K562 (cell line): ENCODE measurements around the gene KANK4. TPM values are rescaled to one million over a fixed set of nuclear protein-coding genes. Genes with fewer than 3 reads are reported as not detected.

Experiments
- ATAC-seq: fragments of 200-7000 bp; cut with Tn5 transposase; 3 replicates; pipeline ENCODE4 v1.9.1; 2020; ENCODE audit warnings: moderate library complexity
- BruUV-seq: library from RNA; stranded (reverse); fragments of 400-500 nt; replicated peaks from 2 replicates; lab custom pipeline; 2021; lab: Mats Ljungman, UMichigan
- CTCF ChIA-PET: fragments of 300-600 bp; formaldehyde crosslinking; extraction: SDS; loops from one replicate; lab custom pipeline; 2021; ENCODE audit warnings: low intra/inter-chr PET ratio; lab: Yijun Ruan, JAX
- POLR2A ChIA-PET: fragments of 300-600, 350-650 bp; sonication (Branson Sonifier 250); formaldehyde crosslinking; extraction: SDS; loops from one replicate; lab custom pipeline; 2021; ENCODE audit warnings: antibody characterized with exemption, inconsistent platforms; lab: Yijun Ruan, JAX
- DNase-seq, 4 experiments: peaks; one replicate each; pipeline versions ENCODE4 v3.0.0 to v3.0.0-alpha.2; 2011 to 2018; ENCODE audit warnings: low spot score in 3 of 4, mixed read lengths in 3 of 4; ENCODE audit errors: extremely low read depth in 1 of 4
- FAIRE-seq: peaks from 2 replicates; lab custom pipeline; 2011; peaks lifted over from hg19 to GRCh38; lab: Jason Lieb, UNC
- H2AFZ ChIP-seq: 2 replicates; pipeline ENCODE4 v1.6.0; 2011; ENCODE audit warnings: low read depth, low read length, control low read depth, inconsistent platforms
- H3K27ac ChIP-seq: fragments of 200-600 bp; 3 replicates; pipeline ENCODE4 v1.8.0; 2011; ENCODE audit warnings: low read depth, mild to moderate bottlenecking, control low read depth, inconsistent platforms, low read length, moderate library complexity, mixed read lengths; ENCODE audit errors: extremely low read depth
- H3K27me3 ChIP-seq, 2 experiments: fragments of 300-600 bp in 1 of 2; 2 replicates in 1 of 2; 3 replicates in 1 of 2; pipeline versions ENCODE4 v1.6.0 to v1.8.0; 2011; ENCODE audit warnings: inconsistent platforms in 2 of 2, low read length in 2 of 2, mild to moderate bottlenecking in 1 of 2, mixed read lengths in 1 of 2, moderate library complexity in 1 of 2; ENCODE audit not compliant: control insufficient read depth in 2 of 2, insufficient read depth in 2 of 2
- H3K36me3 ChIP-seq: fragments of 300-600 bp; 3 replicates; pipeline ENCODE4 v1.8.0; 2011; ENCODE audit warnings: mild to moderate bottlenecking, low read length, inconsistent platforms; ENCODE audit not compliant: control insufficient read depth, insufficient read depth
- H3K4me1 ChIP-seq, 2 experiments: fragments of 200-600 bp in 1 of 2; replicated peaks in 1 of 2; 2 replicates in 1 of 2; 3 replicates in 1 of 2; pipeline versions ENCODE4 v1.5.1 to v1.8.0; 2011; ENCODE audit warnings: inconsistent platforms in 2 of 2, low read length in 2 of 2, mild to moderate bottlenecking in 1 of 2, mixed read lengths in 1 of 2, moderate library complexity in 1 of 2; ENCODE audit not compliant: control insufficient read depth in 2 of 2, insufficient read depth in 2 of 2
- H3K4me2 ChIP-seq: 2 replicates; pipeline ENCODE4 v1.6.1; 2011; ENCODE audit warnings: low read length, control low read depth, inconsistent platforms, mixed read lengths; ENCODE audit not compliant: insufficient read depth
- H3K4me3 ChIP-seq: fragments of 200-600 bp; sonication (generic), shearing (Covaris generic); 2 replicates; pipeline ENCODE4 v1.5.1; 2016; ENCODE audit warnings: control low read depth, inconsistent platforms
- H3K79me2 ChIP-seq: fragments of 200-600 bp; 3 replicates; pipeline ENCODE4 v1.8.0; 2011; ENCODE audit warnings: low read length, inconsistent platforms; ENCODE audit not compliant: control insufficient read depth, insufficient read depth
- H3K9ac ChIP-seq, 2 experiments: 2 replicates each; pipeline versions ENCODE4 v1.6.0 to v1.6.1; 2011; ENCODE audit warnings: low read depth in 2 of 2, low read length in 2 of 2, control low read depth in 1 of 2, inconsistent platforms in 1 of 2, mild to moderate bottlenecking in 1 of 2, mixed read lengths in 1 of 2; ENCODE audit not compliant: insufficient read depth in 1 of 2
- H3K9me1 ChIP-seq: one replicate; pipeline ENCODE4 v1.6.0; 2011; ENCODE audit warnings: inconsistent platforms, mild to moderate bottlenecking, low read length, moderate library complexity; ENCODE audit not compliant: control insufficient read depth, insufficient read depth
- H3K9me3 ChIP-seq: replicated peaks from 2 replicates; pipeline ENCODE4 v1.5.1; 2011; ENCODE audit warnings: low read depth, low read length, inconsistent platforms; ENCODE audit not compliant: control insufficient read depth, insufficient read depth
- H4K20me1 ChIP-seq: replicated peaks from 2 replicates; pipeline ENCODE4 v1.6.1; 2011; ENCODE audit warnings: low read length, inconsistent platforms, mixed read lengths; ENCODE audit not compliant: control insufficient read depth, insufficient read depth
- CCAR2 ChIP-seq: fragments of 200-400 bp; formaldehyde crosslinking; IDR thresholded peaks from 2 replicates; pipeline ENCODE4 v1.6.1; 2017; ENCODE audit warnings: mild to moderate bottlenecking, low read depth, low read length
- ELF1 ChIP-seq: fragments of 200-800 bp; sonication (Bioruptor generic); IDR thresholded peaks from 2 replicates; pipeline ENCODE4 v1.6.1; 2016; ENCODE audit warnings: missing genetic modification characterization, missing compliant biosample characterization
- KDM1A ChIP-seq, 2 experiments: fragments of 450-650 bp; IDR thresholded peaks; 2 replicates each; pipeline ENCODE4 v1.6.1; 2016; ENCODE audit warnings: mild to moderate bottlenecking in 2 of 2
- LEF1 ChIP-seq: fragments of 450-650 bp; IDR thresholded peaks from 2 replicates; pipeline ENCODE4 v1.6.1; 2016; ENCODE audit warnings: mild to moderate bottlenecking
- MEF2D ChIP-seq: conservative IDR thresholded peaks from 2 replicates; pipeline ENCODE4 v1.6.1; 2016; ENCODE audit warnings: low read depth, missing genetic modification characterization, missing compliant biosample characterization
- NCOR1 ChIP-seq: fragments of 450-650 bp; IDR thresholded peaks from 2 replicates; pipeline ENCODE4 v1.6.1; 2016; ENCODE audit warnings: mild to moderate bottlenecking, moderate library complexity
- NFE2L1 ChIP-seq: fragments of 450-650 bp; IDR thresholded peaks from 2 replicates; pipeline ENCODE4 v1.6.1; 2016; ENCODE audit warnings: missing genetic modification characterization, low read depth, mild to moderate bottlenecking, missing compliant biosample characterization, moderate library complexity, borderline replicate concordance
- NR0B1 ChIP-seq: fragments of 450-650 bp; IDR thresholded peaks from one replicate; pipeline ENCODE4 v1.6.1; 2018; ENCODE audit warnings: mild to moderate bottlenecking, moderate library complexity; ENCODE audit not compliant: partially characterized antibody
- POLR3G ChIP-seq: IDR thresholded peaks from 2 replicates; pipeline ENCODE4 v1.6.1; 2011; ENCODE audit not compliant: insufficient read length, insufficient replicate concordance; ENCODE audit errors: extremely low read depth
- POU5F1 ChIP-seq: fragments of 150-350 bp; IDR thresholded peaks from 2 replicates; pipeline ENCODE4 v1.6.1; 2014; ENCODE audit warnings: borderline replicate concordance, low read length, low read depth, mild to moderate bottlenecking; ENCODE audit not compliant: partially characterized antibody
- RBM15 ChIP-seq: fragments of 200-400 bp; formaldehyde crosslinking; IDR thresholded peaks from 2 replicates; pipeline ENCODE4 v1.6.1; 2018; ENCODE audit warnings: mild to moderate bottlenecking, low read length, moderate library complexity; ENCODE audit not compliant: insufficient read depth
- RBM17 ChIP-seq: fragments of 200-400 bp; formaldehyde crosslinking; IDR thresholded peaks from 2 replicates; pipeline ENCODE4 v1.6.1; 2017; ENCODE audit warnings: low read depth, mild to moderate bottlenecking, low read length, borderline replicate concordance
- RBM39 ChIP-seq: fragments of 200-400 bp; formaldehyde crosslinking; optimal IDR thresholded peaks from 2 replicates; pipeline ENCODE3; 2018; ENCODE audit warnings: low read depth, low read length
- RUNX1 ChIP-seq: sonication (generic); IDR thresholded peaks from 2 replicates; pipeline ENCODE4 v1.6.1; 2016; ENCODE audit warnings: antibody characterized with exemption, low read depth
- SAFB ChIP-seq: fragments of 200-400 bp; formaldehyde crosslinking; IDR thresholded peaks from 2 replicates; pipeline ENCODE4 v1.6.1; 2017; ENCODE audit warnings: low read depth, low read length, borderline replicate concordance
- SNAPC5 ChIP-seq: fragments of 250-450 bp; sonication (Bioruptor Pico); IDR thresholded peaks from 2 replicates; pipeline ENCODE4 v1.8.0; 2021; ENCODE audit warnings: moderate library complexity, mild to moderate bottlenecking, inconsistent platforms
- TCF7L2 ChIP-seq: fragments of 150-350 bp; IDR thresholded peaks from 2 replicates; pipeline ENCODE4 v1.6.1; 2016; ENCODE audit warnings: low read depth, mild to moderate bottlenecking, low read length, moderate library complexity
- ZC3H4 ChIP-seq: sonication (generic); formaldehyde crosslinking; IDR thresholded peaks from 2 replicates; pipeline ENCODE4 v1.9.0; 2021; ENCODE audit warnings: missing genetic modification reagents, borderline replicate concordance
- ZNF398 ChIP-seq: fragments of 250-450 bp; sonication (Bioruptor Pico); IDR thresholded peaks from 2 replicates; pipeline ENCODE4 v1.8.0; 2021; ENCODE audit warnings: moderate library complexity, mild to moderate bottlenecking, inconsistent platforms
- WGBS: fragments of 100-300 bp; shearing (Covaris generic); methylation state at CpG from one replicate; pipeline ENCODE4 v1.1.6; 2016; ENCODE audit warnings: low coverage, mixed read lengths; ENCODE audit not compliant: insufficient coverage; ENCODE audit errors: missing lambda C conversion rate; 5-methylcytosine and 5-hydroxymethylcytosine counted together
- in situ Hi-C: fragments of 300-500 bp; cut with MboI; formaldehyde crosslinking; loops from 4 replicates; pipeline ENCODE4 v1.15.0; 2018; ENCODE audit warnings: inconsistent platforms, mixed read lengths
- intact Hi-C: fragments of 100-400 bp; cut with micrococcal nuclease; formaldehyde crosslinking; loops from 2 replicates; pipeline ENCODE4 v1.14.2; 2022
- polyA plus RNA-seq, 8 experiments: library from polyadenylated mRNA; depleted of rRNA in 4 of 8; stranded (reverse) in 5 of 8; unstranded in 3 of 8; fragments of >200 nt; fragmentation: Nextera tagmentation in 2 of 8; fragmentation: Illumina TruSeq in 1 of 8; extraction: Ambion mirVana in 2 of 8; extraction: Trizol in 1 of 8; gene quantifications; 2 replicates each; pipeline versions ENCODE4 v1.2.1 to v1.2.3, GENCODE V29; 2011 to 2014; ENCODE audit warnings: inconsistent platforms in 1 of 8, missing spikeins in 1 of 8
- total RNA-seq, 7 experiments: library from RNA; depleted of rRNA in 6 of 7; stranded (reverse); fragments of >200 nt in 6 of 7; fragmentation: Illumina TruSeq in 2 of 7; extraction: Trizol in 2 of 7; gene quantifications; 2 replicates each; pipeline versions ENCODE4 v1.2.1 to v1.2.3, GENCODE V29; 2011 to 2021; ENCODE audit warnings: low replicate concordance in 1 of 7

Gene KANK4
- total and polyA plus RNA-seq, 9 of the 15 experiments (the other 6 are each of a cell fraction or from before 2014, with no cell fraction given): not detected

- TF ChIP-seq SNAPC5 (CRISPR knock-in tag): no peak
Observed at GRCh38 chr1:62228136-62228882, 90.9 kb downstream of the KANK4 start (continued).

- ChIA-PET POLR2A (no interaction called here), CTCF (no interaction called here)
- H3K9ac ChIP-seq: no peak overlapping the region
- peaks cover 4 to 24% of the 10 kb centered on the region in 2 experiments; a peak in 2 of 5 replicates for H3K27me3 ChIP-seq
- in situ Hi-C loops: no loop called here
- no peak overlapping the region for H3K4me3 ChIP-seq
- FAIRE-seq (no peak), DNase-seq (no peak), ATAC-seq (no peak)
- no peak for TF ChIP-seq RUNX1
- TF ChIP-seq MEF2D (tag): no peak
- TF ChIP-seq ZC3H4: no peak
- no peak for TF ChIP-seq CCAR2
- TF ChIP-seq RBM15: no peak
- no peak for TF ChIP-seq ZNF398
- no peak for TF ChIP-seq POU5F1
- no peak for TF ChIP-seq NFE2L1 (tag)
- TF ChIP-seq TCF7L2: no peak
- no peak for TF ChIP-seq RBM17
- no peak for TF ChIP-seq ELF1
- no peak for TF ChIP-seq LEF1
- no peak for TF ChIP-seq RBM39
- TF ChIP-seq NR0B1: no peak
- TF ChIP-seq NCOR1: no peak
- no peak for TF ChIP-seq POLR3G
- TF ChIP-seq KDM1A (IDR thresholded peaks at IDR 0.05): no peak
- TF ChIP-seq SAFB: no peak
- 0% methylated on average over 11 of the region's 11 CpGs for WGBS
- no peak overlapping the region for H2AFZ ChIP-seq
- BruUV-seq: no TSS peak
- no peaks in the 10 kb centered on the region for H3K4me1 ChIP-seq
- no peaks in the 10 kb centered on the region for H3K36me3 ChIP-seq
- no peak overlapping the region for H3K27ac ChIP-seq
- H3K9me1 ChIP-seq: no peaks in the 10 kb centered on the region
- H3K79me2 ChIP-seq: no peaks in the 10 kb centered on the region
- H3K4me2 ChIP-seq: no peak overlapping the region
- H4K20me1 ChIP-seq: no peaks in the 10 kb centered on the region
- intact Hi-C loops: no loop called here
- H3K9me3 ChIP-seq: no peaks in the 10 kb centered on the region
Observed at GRCh38 chr1:62227496-62227895, 91.7 kb downstream of the KANK4 start.
